ENCODE measurements around the gene RCOR1. TPM values are rescaled to one million over a fixed set of nuclear protein-coding genes. Genes with fewer than 3 reads are reported as not detected.

RCOR1 gene
- total and polyA plus RNA-seq, 2 of the 8 experiments (the other 6 are each of a cell fraction or from before 2014, with no cell fraction given) = 12.3 to 26.3 TPM

- H3K4me3 ChIP-seq (ENCODE audit: extremely low read depth in 1 of 4, insufficient read depth in 2 of 4, low read depth in 3 of 4, low read length in 4 of 4) = no peak overlapping the region
- no peaks in the 10 kb centered on the region for H3K79me2 ChIP-seq (ENCODE audit: control insufficient read depth in 1 of 2, insufficient read depth in 2 of 2, low read length in 2 of 2)
- DNase-seq (ENCODE audit: low read depth in 1 of 2, low spot score in 2 of 2) (no peak), FAIRE-seq (no peak)
- no peak overlapping the region for H3K4me2 ChIP-seq (ENCODE audit: insufficient read depth in 1 of 2, low read depth in 2 of 2, low read length in 2 of 2)
- H3K4ac ChIP-seq (replicated peaks; ENCODE audit: insufficient read length, low read depth, low read length) = no peak overlapping the region
- no peak overlapping the region for H3K27ac ChIP-seq (ENCODE audit: low read depth, low read length)
- no peak overlapping the region for H3K56ac ChIP-seq (replicated peaks; ENCODE audit: insufficient read length, low read depth, low read length)
- no peaks in the 10 kb centered on the region for H3K27me3 ChIP-seq (replicated peaks in 1 of 4; ENCODE audit: control insufficient read depth in 3 of 4, extremely low read depth in 1 of 4, insufficient read depth in 3 of 4, low read length in 3 of 4)
- no peak overlapping the region for H2BK120ac ChIP-seq (replicated peaks; ENCODE audit: low read depth, low read length)
- H4K91ac ChIP-seq (replicated peaks; ENCODE audit: insufficient read length, low read length) = no peak overlapping the region
- 93% methylated on average over 9 of the region's 9 CpGs; no CpG with 5 or more reads in 1 of the 2 experiments for WGBS, 2 experiments (ENCODE audit: extremely low coverage in 1 of 2, insufficient coverage in 1 of 2, insufficient read length in 1 of 2, insufficient replicate concordance in 2 of 2, low coverage in 1 of 2, low lambda C conversion rate in 2 of 2, missing lambda C conversion rate in 1 of 2)
- no peak overlapping the region for H3K23ac ChIP-seq (ENCODE audit: insufficient read length)
- no peak overlapping the region for H2BK12ac ChIP-seq (ENCODE audit: low read depth, low read length)
- H3K18ac ChIP-seq (ENCODE audit: extremely low read depth, low read length) = no peak overlapping the region
- peaks cover 3 to 4% (median 4%) of the 10 kb centered on the region in 4 experiments; a peak in 6 of 7 replicates for H3K4me1 ChIP-seq (replicated peaks in 1 of 4; ENCODE audit: control insufficient read depth in 3 of 4, insufficient read depth in 4 of 4, low read length in 3 of 4)
- POLR2A ChIA-PET (ENCODE audit: partially characterized antibody) = no interaction called here
- H2BK15ac ChIP-seq (ENCODE audit: low read length) = no peak overlapping the region
- H3K79me1 ChIP-seq (ENCODE audit: low read depth, low read length) = no peaks in the 10 kb centered on the region
- H2AFZ ChIP-seq (ENCODE audit: low read length) = no peak overlapping the region
- H4K20me1 ChIP-seq (replicated peaks in 1 of 2; ENCODE audit: control insufficient read depth in 1 of 2, insufficient read depth in 2 of 2, low read length in 2 of 2) = no peaks in the 10 kb centered on the region
- H2BK20ac ChIP-seq (ENCODE audit: low read length) = no peak overlapping the region
- H3K23me2 ChIP-seq (ENCODE audit: low read depth, low read length) = no peaks in the 10 kb centered on the region
- H3K14ac ChIP-seq (ENCODE audit: insufficient read length) = no peak overlapping the region
- CTCF ChIA-PET (ENCODE audit: partially characterized antibody) = interaction anchor here (0.7 to 8.4 kb wide), 5 partner anchors 11 to 438 kb away, joined by 3 to 63 read pairs (median 4); no protein-coding TSS in a partner anchor
- H4K8ac ChIP-seq (ENCODE audit: extremely low read depth, insufficient read depth, low read length) = no peak overlapping the region
- H3K36me3 ChIP-seq (ENCODE audit: control insufficient read depth in 2 of 4, insufficient read depth in 4 of 4, low read length in 3 of 4) = no peaks in the 10 kb centered on the region; a peak in 1 of 8 replicates
- H4K5ac ChIP-seq (ENCODE audit: insufficient read length, low read depth, low read length) = no peak overlapping the region
- no peak overlapping the region for H2AK5ac ChIP-seq (ENCODE audit: low read depth, low read length)
- H3K9ac ChIP-seq (replicated peaks in 1 of 4; ENCODE audit: extremely low read depth in 1 of 4, low read depth in 3 of 4, low read length in 3 of 4) = no peak overlapping the region
- no peaks in the 10 kb centered on the region for H3K9me3 ChIP-seq (ENCODE audit: insufficient read depth in 2 of 2, low read depth in 1 of 2, low read length in 1 of 2)
- no peak overlapping the region for H2BK5ac ChIP-seq (ENCODE audit: low read depth, low read length)
- TF ChIP-seq SP4 (IDR thresholded peaks at IDR 0.05; ENCODE audit: low read length) = no peak
- TF ChIP-seq TCF12 (IDR thresholded peaks at IDR 0.05; ENCODE audit: low read depth, low read length) = no peak
- TF ChIP-seq EGR1 (IDR thresholded peaks at IDR 0.05; ENCODE audit: borderline replicate concordance, low read depth, low read length) = no peak
- no peak for TF ChIP-seq GABPA (IDR thresholded peaks at IDR 0.05; ENCODE audit: borderline replicate concordance, insufficient read depth, low read length)
- no peak for TF ChIP-seq POU5F1 (IDR thresholded peaks at IDR 0.05; ENCODE audit: low read depth, low read length)
- no peak for TF ChIP-seq RXRA (IDR thresholded peaks at IDR 0.05; ENCODE audit: insufficient read depth, low read depth, low read length)
- no peak for TF ChIP-seq BCL11A (IDR thresholded peaks at IDR 0.05; ENCODE audit: low read depth in 2 of 2, low read length in 2 of 2)
- TF ChIP-seq ASH2L (IDR thresholded peaks at IDR 0.05; ENCODE audit: low read length) = no peak
- no peak for TF ChIP-seq SIRT6 (IDR thresholded peaks at IDR 0.05; ENCODE audit: low read length)
- no peak for TF ChIP-seq MAFK (IDR thresholded peaks at IDR 0.05; ENCODE audit: low read depth, low read length)
- no peak for TF ChIP-seq TAF1 (IDR thresholded peaks at IDR 0.05; ENCODE audit: low read depth, low read length)
- TF ChIP-seq POLR2A (IDR thresholded peaks at IDR 0.05; ENCODE audit: control extremely low read depth in 1 of 2, low read depth in 2 of 2, low read length in 2 of 2) = no peak
- TF ChIP-seq, protein P1, sequence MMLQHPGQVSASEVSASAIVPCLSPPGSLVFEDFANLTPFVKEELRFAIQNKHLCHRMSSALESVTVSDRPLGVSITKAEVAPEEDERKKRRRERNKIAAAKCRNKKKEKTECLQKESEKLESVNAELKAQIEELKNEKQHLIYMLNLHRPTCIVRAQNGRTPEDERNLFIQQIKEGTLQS (IDR thresholded peaks at IDR 0.05; ENCODE audit: insufficient read depth, low read depth, low read length) = no peak
- no peak for TF ChIP-seq SAP30 (IDR thresholded peaks at IDR 0.05; ENCODE audit: insufficient read depth, insufficient replicate concordance, low read length)
Measured at GRCh38 chr14:102771144-102771543, 178.7 kb downstream of the RCOR1 start.
